ENCODE data around the gene CMSS1. TPM values are rescaled to one million over a fixed set of nuclear protein-coding genes. Genes with fewer than 3 reads are reported as not detected.

Gene CMSS1
- total and polyA plus RNA-seq, 2 of the 13 experiments (the other 11 are each of a cell fraction or from before 2014, with no cell fraction given) = 6.4 to 48.7 TPM

DNA sequence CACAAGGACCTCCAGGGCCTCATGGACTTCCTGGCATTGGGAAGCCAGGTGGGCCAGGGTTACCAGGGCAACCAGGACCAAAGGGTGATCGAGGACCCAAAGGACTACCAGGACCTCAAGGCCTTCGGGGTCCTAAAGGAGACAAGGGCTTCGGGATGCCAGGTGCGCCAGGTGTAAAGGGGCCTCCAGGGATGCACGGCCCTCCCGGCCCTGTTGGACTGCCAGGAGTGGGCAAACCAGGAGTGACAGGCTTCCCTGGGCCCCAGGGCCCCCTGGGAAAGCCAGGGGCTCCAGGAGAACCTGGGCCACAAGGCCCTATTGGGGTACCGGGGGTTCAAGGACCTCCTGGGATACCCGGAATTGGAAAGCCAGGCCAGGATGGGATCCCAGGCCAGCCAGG lies 23.2 kb upstream of the CMSS1 start:
- Histone ChIP-seq H3K79me2 (ENCODE audit: insufficient read depth, low read length) (no peaks in the 10 kb centered on the region), H3K9me3 (ENCODE audit: low read length) (no peaks in the 10 kb centered on the region), H2AFZ (ENCODE audit: low read length) (no peak overlapping the region), H4K20me1 (ENCODE audit: insufficient read depth, low read length) (0 out of 2 replicates have a peak, but pooled peaks cover 3% of the 10 kb centered on the region), H3K4me3 (replicated peaks in 1 of 3; ENCODE audit: insufficient read depth in 1 of 3, low read depth in 2 of 3, low read length in 3 of 3) (no peak overlapping the region), H3K36me3 (replicated peaks in 1 of 2; ENCODE audit: control insufficient read depth in 1 of 2, insufficient read depth in 2 of 2, low read length in 2 of 2) (no peaks in the 10 kb centered on the region), H3K4me2 (ENCODE audit: low read depth, low read length) (no peak overlapping the region), H3K4me1 (ENCODE audit: insufficient read depth, low read length) (no peaks in the 10 kb centered on the region), H3K9ac (ENCODE audit: insufficient read depth, low read depth, low read length) (no peak overlapping the region), H3K27me3 (ENCODE audit: control insufficient read depth in 1 of 2, insufficient read depth in 2 of 2, low read length in 2 of 2) (peaks cover 0 to 4% of the 10 kb centered on the region in 2 experiments; a peak in 1 of 5 replicates), H3K27ac (ENCODE audit: extremely low read length, insufficient read depth, low read length) (no peak overlapping the region)
- in situ Hi-C loops (cut with HindIII; ENCODE audit: extremely low pct_ligation_motif_present, low pct_unique_long_range_greater_than_20kb) (no loop called here), intact Hi-C loops (cut with micrococcal nuclease; ENCODE audit: unreplicated experiment) (no loop called here)
- ChIA-PET POLR2A (no interaction called here), CTCF (ENCODE audit: low intra/inter-chr PET ratio, low total read pairs) (no interaction called here)
- BruUV-seq (replicated peaks) = no TSS peak
- TF ChIP-seq RBFOX2 (IDR thresholded peaks at IDR 0.05; ENCODE audit: low read depth, low read length) (no peak), TCF12 (IDR thresholded peaks at IDR 0.05) (no peak), TCF12 (CRISPR knock-in tag; IDR thresholded peaks at IDR 0.05) (no peak), MBNL3 (CRISPR knock-in tag; conservative IDR thresholded peaks at IDR 0.05) (no peak), ZSCAN9 (CRISPR knock-in tag; IDR thresholded peaks at IDR 0.05; ENCODE audit: borderline replicate concordance) (no peak), JDP2 (CRISPR knock-in tag; IDR thresholded peaks at IDR 0.05; ENCODE audit: borderline replicate concordance) (no peak), GABPB1 (CRISPR knock-in tag; IDR thresholded peaks at IDR 0.05) (no peak), ZNF225 (CRISPR knock-in tag; IDR thresholded peaks at IDR 0.05) (no peak), ASH2L (IDR thresholded peaks at IDR 0.05; ENCODE audit: insufficient read length, low read depth, low read length) (no peak), ERF (CRISPR knock-in tag; IDR thresholded peaks at IDR 0.05) (no peak), ZNF30 (CRISPR knock-in tag; IDR thresholded peaks at IDR 0.05) (no peak), ZNF768 (CRISPR knock-in tag; IDR thresholded peaks at IDR 0.05) (no peak), ETV6 (CRISPR knock-in tag; conservative IDR thresholded peaks at IDR 0.05) (no peak), BRCA1 (CRISPR knock-in tag; IDR thresholded peaks at IDR 0.05) (no peak), HOXD1 (CRISPR knock-in tag; IDR thresholded peaks at IDR 0.05) (no peak)
- TF ChIP-seq, protein P1, sequence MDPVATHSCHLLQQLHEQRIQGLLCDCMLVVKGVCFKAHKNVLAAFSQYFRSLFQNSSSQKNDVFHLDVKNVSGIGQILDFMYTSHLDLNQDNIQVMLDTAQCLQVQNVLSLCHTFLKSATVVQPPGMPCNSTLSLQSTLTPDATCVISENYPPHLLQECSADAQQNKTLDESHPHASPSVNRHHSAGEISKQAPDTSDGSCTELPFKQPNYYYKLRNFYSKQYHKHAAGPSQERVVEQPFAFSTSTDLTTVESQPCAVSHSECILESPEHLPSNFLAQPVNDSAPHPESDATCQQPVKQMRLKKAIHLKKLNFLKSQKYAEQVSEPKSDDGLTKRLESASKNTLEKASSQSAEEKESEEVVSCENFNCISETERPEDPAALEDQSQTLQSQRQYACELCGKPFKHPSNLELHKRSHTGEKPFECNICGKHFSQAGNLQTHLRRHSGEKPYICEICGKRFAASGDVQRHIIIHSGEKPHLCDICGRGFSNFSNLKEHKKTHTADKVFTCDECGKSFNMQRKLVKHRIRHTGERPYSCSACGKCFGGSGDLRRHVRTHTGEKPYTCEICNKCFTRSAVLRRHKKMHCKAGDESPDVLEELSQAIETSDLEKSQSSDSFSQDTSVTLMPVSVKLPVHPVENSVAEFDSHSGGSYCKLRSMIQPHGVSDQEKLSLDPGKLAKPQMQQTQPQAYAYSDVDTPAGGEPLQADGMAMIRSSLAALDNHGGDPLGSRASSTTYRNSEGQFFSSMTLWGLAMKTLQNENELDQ (CRISPR knock-in tag; IDR thresholded peaks at IDR 0.05; ENCODE audit: borderline replicate concordance) = no peak
- TF ChIP-seq, protein P2, sequence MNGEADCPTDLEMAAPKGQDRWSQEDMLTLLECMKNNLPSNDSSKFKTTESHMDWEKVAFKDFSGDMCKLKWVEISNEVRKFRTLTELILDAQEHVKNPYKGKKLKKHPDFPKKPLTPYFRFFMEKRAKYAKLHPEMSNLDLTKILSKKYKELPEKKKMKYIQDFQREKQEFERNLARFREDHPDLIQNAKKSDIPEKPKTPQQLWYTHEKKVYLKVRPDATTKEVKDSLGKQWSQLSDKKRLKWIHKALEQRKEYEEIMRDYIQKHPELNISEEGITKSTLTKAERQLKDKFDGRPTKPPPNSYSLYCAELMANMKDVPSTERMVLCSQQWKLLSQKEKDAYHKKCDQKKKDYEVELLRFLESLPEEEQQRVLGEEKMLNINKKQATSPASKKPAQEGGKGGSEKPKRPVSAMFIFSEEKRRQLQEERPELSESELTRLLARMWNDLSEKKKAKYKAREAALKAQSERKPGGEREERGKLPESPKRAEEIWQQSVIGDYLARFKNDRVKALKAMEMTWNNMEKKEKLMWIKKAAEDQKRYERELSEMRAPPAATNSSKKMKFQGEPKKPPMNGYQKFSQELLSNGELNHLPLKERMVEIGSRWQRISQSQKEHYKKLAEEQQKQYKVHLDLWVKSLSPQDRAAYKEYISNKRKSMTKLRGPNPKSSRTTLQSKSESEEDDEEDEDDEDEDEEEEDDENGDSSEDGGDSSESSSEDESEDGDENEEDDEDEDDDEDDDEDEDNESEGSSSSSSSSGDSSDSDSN (CRISPR knock-in tag; IDR thresholded peaks at IDR 0.05) = no peak
- TF ChIP-seq, protein P3, sequence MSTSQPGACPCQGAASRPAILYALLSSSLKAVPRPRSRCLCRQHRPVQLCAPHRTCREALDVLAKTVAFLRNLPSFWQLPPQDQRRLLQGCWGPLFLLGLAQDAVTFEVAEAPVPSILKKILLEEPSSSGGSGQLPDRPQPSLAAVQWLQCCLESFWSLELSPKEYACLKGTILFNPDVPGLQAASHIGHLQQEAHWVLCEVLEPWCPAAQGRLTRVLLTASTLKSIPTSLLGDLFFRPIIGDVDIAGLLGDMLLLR (CRISPR knock-in tag; IDR thresholded peaks at IDR 0.05) = no peak
- TF ChIP-seq, protein P4, sequence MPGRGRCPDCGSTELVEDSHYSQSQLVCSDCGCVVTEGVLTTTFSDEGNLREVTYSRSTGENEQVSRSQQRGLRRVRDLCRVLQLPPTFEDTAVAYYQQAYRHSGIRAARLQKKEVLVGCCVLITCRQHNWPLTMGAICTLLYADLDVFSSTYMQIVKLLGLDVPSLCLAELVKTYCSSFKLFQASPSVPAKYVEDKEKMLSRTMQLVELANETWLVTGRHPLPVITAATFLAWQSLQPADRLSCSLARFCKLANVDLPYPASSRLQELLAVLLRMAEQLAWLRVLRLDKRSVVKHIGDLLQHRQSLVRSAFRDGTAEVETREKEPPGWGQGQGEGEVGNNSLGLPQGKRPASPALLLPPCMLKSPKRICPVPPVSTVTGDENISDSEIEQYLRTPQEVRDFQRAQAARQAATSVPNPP (CRISPR knock-in tag; IDR thresholded peaks at IDR 0.05) = no peak
- FAIRE-seq (no peak), DNase-seq (ENCODE audit: low spot score) (no peak), ATAC-seq (no peak)
- WGBS (ENCODE audit: low lambda C conversion rate) = 20% methylated on average over 1 of the region's 8 CpGs

All from HepG2 (cell line).